ENCODE results near the gene CWF19L1. TPM values are rescaled to one million over a fixed set of nuclear protein-coding genes. Genes with fewer than 3 reads are reported as not detected.

The CWF19L1 gene
- 27.7 and 32.6 TPM in 2 replicates for total RNA-seq

DNA sequence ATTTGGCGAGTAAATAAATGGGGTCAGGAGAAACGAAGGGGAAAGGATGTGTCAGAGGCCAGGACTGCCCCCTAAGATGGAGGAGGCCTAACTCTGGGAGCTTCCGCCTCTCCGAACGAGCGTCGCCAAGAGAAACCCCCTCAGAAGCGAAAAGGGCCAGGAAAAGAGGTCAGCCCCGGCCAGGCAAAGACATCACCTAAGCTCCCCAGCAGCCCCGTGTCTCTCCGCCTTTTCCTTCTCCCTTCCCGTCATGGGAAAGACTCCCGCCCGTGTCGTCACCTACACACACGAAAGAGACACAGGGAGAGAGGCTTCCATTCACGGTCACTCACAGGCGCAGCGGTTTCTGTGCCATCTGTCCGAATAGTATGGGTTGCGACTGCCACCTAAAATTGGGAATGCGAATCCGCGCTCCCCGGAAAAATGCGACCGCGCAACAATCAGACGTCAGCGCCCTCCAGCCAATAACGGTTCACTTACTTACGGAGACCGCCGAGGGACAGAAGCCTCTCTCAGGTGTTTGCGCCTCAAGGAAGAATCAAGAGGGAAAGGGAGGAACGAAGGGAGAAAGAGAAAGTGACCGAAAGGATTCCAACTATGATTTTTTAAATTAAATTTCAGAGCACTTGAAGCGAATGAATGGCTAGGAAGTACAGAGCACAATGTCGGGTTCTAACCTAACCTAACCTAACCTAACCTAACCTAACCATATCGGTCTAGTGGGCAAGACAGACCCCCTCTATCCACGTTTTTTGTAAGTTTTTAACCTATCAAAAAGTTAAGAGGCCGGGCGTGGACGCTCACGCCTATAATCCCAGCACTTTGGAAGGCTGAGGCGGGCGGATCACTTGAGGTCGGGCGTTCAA is at the start of gene CWF19L1:
TSS of gene CWF19L1 (minus strand) at position 400 of the 866 bp plus-strand sequence. CDS start at position 355, 45 bp downstream.

DNA sequence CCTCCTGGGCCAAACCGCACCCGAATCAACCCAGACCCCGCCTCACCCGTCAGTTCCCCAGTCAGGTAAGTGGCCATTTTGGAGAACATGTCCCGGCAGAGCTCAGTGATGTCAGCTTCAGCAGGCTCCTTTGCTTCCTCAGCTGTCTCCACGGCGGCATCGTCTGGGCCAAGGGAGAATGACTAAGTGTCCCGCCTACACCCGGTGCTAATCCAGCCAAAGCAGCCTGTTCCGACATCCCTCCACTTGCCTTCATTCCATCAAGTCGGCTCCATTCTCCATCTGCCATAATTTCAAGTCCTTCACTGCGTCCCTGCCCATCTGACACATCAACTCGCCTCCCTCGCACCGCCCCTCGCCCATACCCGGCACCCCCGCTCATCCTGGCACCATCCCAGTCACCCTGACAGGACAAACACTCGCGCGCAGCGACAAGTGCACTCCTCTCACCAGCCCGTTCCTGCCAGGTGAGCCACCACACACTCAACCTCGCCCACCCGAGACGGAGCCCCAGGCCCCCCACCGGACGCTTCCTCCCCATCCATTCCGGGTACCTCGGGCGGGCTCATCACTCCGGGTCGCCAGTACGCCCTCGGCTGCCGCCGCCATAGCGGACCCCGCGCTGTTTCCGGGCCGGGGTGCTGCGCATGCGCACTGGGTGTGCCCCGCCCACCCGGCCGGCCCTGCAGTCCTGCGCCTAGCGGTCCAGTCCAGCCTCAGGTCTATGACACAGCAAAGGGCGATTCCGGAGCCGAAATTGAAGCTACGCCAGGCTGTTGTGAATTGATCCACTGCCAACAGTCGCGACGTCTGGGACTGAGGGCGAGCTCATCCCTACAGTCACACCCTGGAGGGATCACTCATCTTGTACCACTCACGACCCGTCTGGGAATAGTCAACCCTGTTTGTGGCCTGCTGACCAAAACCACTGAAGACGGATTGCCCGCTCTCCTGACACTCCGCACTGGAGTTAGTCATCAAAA is 18.9 kb upstream of the CWF19L1 start, which contains the start of gene BLOC1S2:
TSS of gene BLOC1S2 (minus strand) at position 630 of the 983 bp plus-strand sequence. CDS start at position 609, 21 bp downstream.

DNA sequence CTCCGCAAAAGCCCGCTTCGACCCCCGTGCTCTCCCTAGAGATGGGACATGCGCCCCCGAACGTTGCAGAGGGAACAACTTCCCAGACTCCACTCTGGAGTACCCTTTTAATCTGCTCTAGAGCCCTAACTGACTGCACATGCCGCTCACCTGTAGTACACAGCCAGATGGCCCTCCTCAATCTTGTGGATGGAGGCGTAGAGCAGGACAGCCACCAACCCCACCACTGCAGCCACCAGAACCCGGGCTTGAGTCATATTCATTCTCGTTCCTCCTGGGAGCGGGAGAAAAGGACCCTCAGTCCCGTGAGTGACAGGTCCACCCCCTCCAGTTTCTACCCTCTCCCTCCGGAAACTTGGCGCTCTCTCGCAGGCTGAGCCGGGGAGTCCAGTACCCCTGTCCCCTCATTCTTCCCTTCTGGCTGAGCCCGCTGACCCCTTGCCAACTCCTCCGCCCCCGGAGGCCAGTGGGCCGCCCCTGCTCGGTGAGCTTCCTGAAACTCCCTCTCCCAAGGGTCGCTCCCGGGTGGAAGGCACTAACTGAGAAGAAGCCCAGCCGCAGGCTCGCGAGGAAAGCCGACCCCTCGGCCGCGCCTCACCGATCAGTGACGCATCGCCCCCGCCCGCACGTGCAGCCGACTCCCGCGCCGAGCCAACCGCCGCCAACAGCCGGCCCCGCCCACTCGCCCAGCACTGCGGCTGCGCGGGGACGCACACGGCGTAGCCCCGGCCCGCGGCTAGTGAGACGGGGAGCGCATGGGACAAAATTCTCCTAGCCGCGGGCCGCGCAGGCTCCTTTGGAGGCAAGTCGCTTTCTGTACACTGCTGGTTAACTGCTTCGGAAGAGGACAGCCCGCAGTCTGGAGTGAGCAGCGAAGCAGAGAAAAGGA is 81.8 kb downstream of the CWF19L1 start, which contains the start of gene ERLIN1:
TSS of gene ERLIN1 (minus strand) at position 666 of the 889 bp plus-strand sequence. CDS start at position 263, 403 bp downstream.

Other genes with a start within 250 kb of the CWF19L1 start
- not detected in 2 replicates for gene CPN1, start 185.8 kb downstream of the CWF19L1 start, total RNA-seq
- gene ERLIN1, start 81.6 kb downstream of the CWF19L1 start, total RNA-seq, result 28.4 and 33.0 TPM in 2 replicates
- gene CHUK, start 38.0 kb downstream of the CWF19L1 start, total RNA-seq, result 12.5 and 14.8 TPM in 2 replicates
- gene BLOC1S2, start 19.0 kb upstream of the CWF19L1 start, total RNA-seq, result 16.5 and 24.0 TPM in 2 replicates
- gene PKD2L1, start 62.6 kb upstream of the CWF19L1 start, total RNA-seq, result not detected in 2 replicates
- 820 and 879 TPM in 2 replicates for gene SCD, start 79.6 kb upstream of the CWF19L1 start, total RNA-seq
- not detected in 2 replicates for gene WNT8B, start 195.4 kb upstream of the CWF19L1 start, total RNA-seq